HL-60 (cell line): ENCODE results near the gene RSBN1L.

ENCODE experiments used
- DNase-seq, 2 experiments: peaks; one replicate each; pipeline ENCODE4 v3.0.0-alpha.2; 2010 to 2020; ENCODE audit warnings: low read depth in 1 of 2, low spot score in 1 of 2
- H3K27ac ChIP-seq: fragments of 250-450 bp; sonication (Bioruptor Pico); replicated peaks from 2 replicates; pipeline ENCODE4 v1.5.1; 2020; ENCODE audit warnings: mild to moderate bottlenecking, moderate library complexity
- H3K27me3 ChIP-seq: fragments of 250-450 bp; sonication (Bioruptor Pico); 2 replicates; pipeline ENCODE4 v1.5.1; 2021; ENCODE audit warnings: mild to moderate bottlenecking, moderate library complexity; ENCODE audit not compliant: insufficient read depth, poor library complexity, severe bottlenecking
- H3K4me3 ChIP-seq: replicated peaks from 2 replicates; pipeline ENCODE4 v1.5.1; 2011; ENCODE audit warnings: mild to moderate bottlenecking, control low read depth, low read length; ENCODE audit not compliant: insufficient read depth
- GABPA ChIP-seq: IDR thresholded peaks from 2 replicates; pipeline ENCODE4 v1.6.1; 2012; ENCODE audit warnings: low read depth
- POLR2AphosphoS5 ChIP-seq: IDR thresholded peaks from 2 replicates; pipeline ENCODE4 v1.6.1; 2012; ENCODE audit warnings: low read depth
- SPI1 ChIP-seq: IDR thresholded peaks from 2 replicates; pipeline ENCODE4 v1.6.1; 2012; ENCODE audit warnings: low read depth, mild to moderate bottlenecking, borderline replicate concordance
- TF ChIP-seq, protein P1 (sequence below): IDR thresholded peaks from 2 replicates; pipeline ENCODE4 v1.6.1; 2012; ENCODE audit warnings: low read depth; ENCODE audit not compliant: insufficient replicate concordance
- TF ChIP-seq, protein P2 (sequence below): IDR thresholded peaks from one replicate; pipeline ENCODE4 v1.5.1; 2011; ENCODE audit warnings: low read length, control low read depth, inconsistent platforms; ENCODE audit not compliant: insufficient read depth

Gene RSBN1L

DNA sequence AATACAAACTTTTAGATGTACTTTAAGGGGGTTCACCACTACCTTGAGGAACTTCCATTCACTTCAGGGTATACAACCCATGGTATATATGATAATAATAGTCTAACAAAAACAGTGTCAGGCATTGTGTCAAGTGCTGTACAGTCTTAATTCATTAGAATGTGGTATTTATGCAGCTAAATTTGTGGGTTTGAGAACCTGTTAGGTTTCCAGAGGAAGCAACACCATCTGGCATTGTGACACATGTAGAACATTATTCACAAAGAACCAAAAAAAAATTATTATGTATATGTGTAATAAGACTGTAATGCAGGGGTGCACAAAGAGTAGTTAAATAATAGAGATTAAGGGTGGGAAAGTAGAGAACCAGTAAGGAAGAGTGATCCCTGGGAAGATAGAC lies 75.6 kb downstream of the RSBN1L start:
- DNase-seq: no peak
- Histone ChIP-seq H3K27me3 (no peaks in the 10 kb centered on the region), H3K4me3 (no peak overlapping the region), H3K27ac (no peak overlapping the region)
- no peak for TF ChIP-seq SPI1
- TF ChIP-seq, protein P1, sequence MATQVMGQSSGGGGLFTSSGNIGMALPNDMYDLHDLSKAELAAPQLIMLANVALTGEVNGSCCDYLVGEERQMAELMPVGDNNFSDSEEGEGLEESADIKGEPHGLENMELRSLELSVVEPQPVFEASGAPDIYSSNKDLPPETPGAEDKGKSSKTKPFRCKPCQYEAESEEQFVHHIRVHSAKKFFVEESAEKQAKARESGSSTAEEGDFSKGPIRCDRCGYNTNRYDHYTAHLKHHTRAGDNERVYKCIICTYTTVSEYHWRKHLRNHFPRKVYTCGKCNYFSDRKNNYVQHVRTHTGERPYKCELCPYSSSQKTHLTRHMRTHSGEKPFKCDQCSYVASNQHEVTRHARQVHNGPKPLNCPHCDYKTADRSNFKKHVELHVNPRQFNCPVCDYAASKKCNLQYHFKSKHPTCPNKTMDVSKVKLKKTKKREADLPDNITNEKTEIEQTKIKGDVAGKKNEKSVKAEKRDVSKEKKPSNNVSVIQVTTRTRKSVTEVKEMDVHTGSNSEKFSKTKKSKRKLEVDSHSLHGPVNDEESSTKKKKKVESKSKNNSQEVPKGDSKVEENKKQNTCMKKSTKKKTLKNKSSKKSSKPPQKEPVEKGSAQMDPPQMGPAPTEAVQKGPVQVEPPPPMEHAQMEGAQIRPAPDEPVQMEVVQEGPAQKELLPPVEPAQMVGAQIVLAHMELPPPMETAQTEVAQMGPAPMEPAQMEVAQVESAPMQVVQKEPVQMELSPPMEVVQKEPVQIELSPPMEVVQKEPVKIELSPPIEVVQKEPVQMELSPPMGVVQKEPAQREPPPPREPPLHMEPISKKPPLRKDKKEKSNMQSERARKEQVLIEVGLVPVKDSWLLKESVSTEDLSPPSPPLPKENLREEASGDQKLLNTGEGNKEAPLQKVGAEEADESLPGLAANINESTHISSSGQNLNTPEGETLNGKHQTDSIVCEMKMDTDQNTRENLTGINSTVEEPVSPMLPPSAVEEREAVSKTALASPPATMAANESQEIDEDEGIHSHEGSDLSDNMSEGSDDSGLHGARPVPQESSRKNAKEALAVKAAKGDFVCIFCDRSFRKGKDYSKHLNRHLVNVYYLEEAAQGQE: no peak
- no peak for TF ChIP-seq POLR2AphosphoS5
- TF ChIP-seq, protein P2, sequence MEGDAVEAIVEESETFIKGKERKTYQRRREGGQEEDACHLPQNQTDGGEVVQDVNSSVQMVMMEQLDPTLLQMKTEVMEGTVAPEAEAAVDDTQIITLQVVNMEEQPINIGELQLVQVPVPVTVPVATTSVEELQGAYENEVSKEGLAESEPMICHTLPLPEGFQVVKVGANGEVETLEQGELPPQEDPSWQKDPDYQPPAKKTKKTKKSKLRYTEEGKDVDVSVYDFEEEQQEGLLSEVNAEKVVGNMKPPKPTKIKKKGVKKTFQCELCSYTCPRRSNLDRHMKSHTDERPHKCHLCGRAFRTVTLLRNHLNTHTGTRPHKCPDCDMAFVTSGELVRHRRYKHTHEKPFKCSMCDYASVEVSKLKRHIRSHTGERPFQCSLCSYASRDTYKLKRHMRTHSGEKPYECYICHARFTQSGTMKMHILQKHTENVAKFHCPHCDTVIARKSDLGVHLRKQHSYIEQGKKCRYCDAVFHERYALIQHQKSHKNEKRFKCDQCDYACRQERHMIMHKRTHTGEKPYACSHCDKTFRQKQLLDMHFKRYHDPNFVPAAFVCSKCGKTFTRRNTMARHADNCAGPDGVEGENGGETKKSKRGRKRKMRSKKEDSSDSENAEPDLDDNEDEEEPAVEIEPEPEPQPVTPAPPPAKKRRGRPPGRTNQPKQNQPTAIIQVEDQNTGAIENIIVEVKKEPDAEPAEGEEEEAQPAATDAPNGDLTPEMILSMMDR: no peak
- TF ChIP-seq GABPA: no peak

DNA sequence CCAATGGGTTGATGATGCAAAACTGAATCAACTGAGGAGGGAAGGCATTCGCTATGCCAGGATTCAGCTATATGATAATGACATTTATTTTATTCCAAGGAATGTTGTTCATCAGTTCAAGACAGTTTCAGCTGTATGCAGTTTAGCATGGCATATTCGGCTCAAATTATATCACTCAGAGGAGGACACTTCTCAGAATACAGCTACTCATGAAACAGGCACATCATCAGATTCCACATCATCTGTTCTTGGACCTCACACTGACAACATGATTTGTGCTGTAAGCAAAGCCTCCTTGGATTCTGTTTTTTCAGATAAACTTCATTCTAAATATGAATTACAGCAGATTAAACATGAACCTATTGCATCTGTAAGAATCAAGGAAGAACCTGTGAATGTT lies 82.3 kb downstream of the RSBN1L start:
- H3K27ac ChIP-seq: no peak overlapping the region
- no peak overlapping the region for H3K4me3 ChIP-seq
- no peaks in the 10 kb centered on the region for H3K27me3 ChIP-seq
- TF ChIP-seq GABPA (no peak), SPI1 (no peak)
- TF ChIP-seq, protein P1: no peak
- no peak for DNase-seq

DNA sequence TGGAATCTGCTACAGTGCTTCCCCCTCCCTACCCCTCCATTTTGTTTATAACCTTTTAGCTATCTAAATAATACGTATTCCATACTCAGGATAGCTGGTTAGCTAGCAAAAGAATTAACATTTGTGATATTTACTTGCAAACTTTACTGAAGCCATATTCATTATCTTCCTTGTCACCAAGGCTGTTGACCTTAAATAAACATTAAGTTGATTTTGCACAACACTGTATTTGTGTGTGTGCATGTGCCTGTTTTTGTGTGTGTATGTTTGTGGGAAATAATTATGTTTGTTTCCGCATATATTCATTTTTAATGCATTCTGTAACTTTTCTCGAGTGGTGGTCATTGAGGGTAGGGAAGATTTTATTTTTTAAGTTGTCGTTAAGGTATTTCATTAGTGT lies 86.1 kb downstream of the RSBN1L start:
- H3K27me3 ChIP-seq: no peaks in the 10 kb centered on the region
- no peak overlapping the region for H3K27ac ChIP-seq
- no peak overlapping the region for H3K4me3 ChIP-seq
- TF ChIP-seq SPI1 (no peak), GABPA (no peak), POLR2AphosphoS5 (no peak)
- TF ChIP-seq, protein P2: no peak
- TF ChIP-seq, protein P1: no peak
- DNase-seq: no peak
